Panc1 (cell line): Measurements from ENCODE around the gene CFAP410.

Experiments
- POLR2AphosphoS5 ChIP-seq: IDR thresholded peaks from 2 replicates; pipeline ENCODE4 v1.6.1; 2012; ENCODE audit warnings: mild to moderate bottlenecking, low read depth, low read length, moderate library complexity
- REST ChIP-seq, 2 experiments: IDR thresholded peaks; 2 replicates each; pipeline ENCODE4 v1.6.1; 2011 to 2012; ENCODE audit warnings: low read depth in 2 of 2, control low read depth in 1 of 2, low read length in 1 of 2, mild to moderate bottlenecking in 1 of 2, moderate library complexity in 1 of 2; ENCODE audit not compliant: insufficient read depth in 1 of 2
- TCF7L2 ChIP-seq: IDR thresholded peaks from 2 replicates; pipeline ENCODE4 v1.6.1; 2011; ENCODE audit warnings: mild to moderate bottlenecking, low read depth, low read length, inconsistent platforms
- TF ChIP-seq, protein P1 (sequence below): fragments of 450-650 bp; IDR thresholded peaks from 2 replicates; pipeline ENCODE4 v1.5.1; 2017; ENCODE audit warnings: mild to moderate bottlenecking

GRCh38 chr21:44279354-44280260 is 59.6 kb downstream of the CFAP410 start:
- TF ChIP-seq POLR2AphosphoS5 (no peak), TCF7L2 (no peak), REST (IDR thresholded peaks at IDR 0.05; ENCODE audit: insufficient read depth in 1 of 2, low read depth in 2 of 2, low read length in 1 of 2) (no peak)
- TF ChIP-seq, protein P1, sequence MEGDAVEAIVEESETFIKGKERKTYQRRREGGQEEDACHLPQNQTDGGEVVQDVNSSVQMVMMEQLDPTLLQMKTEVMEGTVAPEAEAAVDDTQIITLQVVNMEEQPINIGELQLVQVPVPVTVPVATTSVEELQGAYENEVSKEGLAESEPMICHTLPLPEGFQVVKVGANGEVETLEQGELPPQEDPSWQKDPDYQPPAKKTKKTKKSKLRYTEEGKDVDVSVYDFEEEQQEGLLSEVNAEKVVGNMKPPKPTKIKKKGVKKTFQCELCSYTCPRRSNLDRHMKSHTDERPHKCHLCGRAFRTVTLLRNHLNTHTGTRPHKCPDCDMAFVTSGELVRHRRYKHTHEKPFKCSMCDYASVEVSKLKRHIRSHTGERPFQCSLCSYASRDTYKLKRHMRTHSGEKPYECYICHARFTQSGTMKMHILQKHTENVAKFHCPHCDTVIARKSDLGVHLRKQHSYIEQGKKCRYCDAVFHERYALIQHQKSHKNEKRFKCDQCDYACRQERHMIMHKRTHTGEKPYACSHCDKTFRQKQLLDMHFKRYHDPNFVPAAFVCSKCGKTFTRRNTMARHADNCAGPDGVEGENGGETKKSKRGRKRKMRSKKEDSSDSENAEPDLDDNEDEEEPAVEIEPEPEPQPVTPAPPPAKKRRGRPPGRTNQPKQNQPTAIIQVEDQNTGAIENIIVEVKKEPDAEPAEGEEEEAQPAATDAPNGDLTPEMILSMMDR, result no peak
